Neuronal stem cell (in vitro differentiated cells): ENCODE measurements around the gene FAF1.

Experiments
- DNase-seq: peaks from one replicate; pipeline ENCODE4 v3.0.0-alpha.2; 2013; ENCODE audit warnings: low spot score
- H2AFZ ChIP-seq: one replicate; pipeline ENCODE4 v1.6.1; 2013; ENCODE audit warnings: mild to moderate bottlenecking, low read length, inconsistent platforms
- H2AK5ac ChIP-seq: 2 replicates; pipeline ENCODE4 v1.6.1; 2013; ENCODE audit warnings: low read depth, mild to moderate bottlenecking, inconsistent platforms, low read length, moderate library complexity, mixed read lengths
- H2BK120ac ChIP-seq: 2 replicates; pipeline ENCODE4 v1.6.1; 2013; ENCODE audit warnings: low read depth, mild to moderate bottlenecking, inconsistent platforms, low read length, moderate library complexity, mixed read lengths
- H2BK12ac ChIP-seq: one replicate; pipeline ENCODE4 v1.6.1; 2013; ENCODE audit warnings: low read length, inconsistent platforms
- H2BK15ac ChIP-seq: 2 replicates; pipeline ENCODE4 v1.6.1; 2013; ENCODE audit warnings: mild to moderate bottlenecking, low read length, inconsistent platforms, mixed read lengths
- H2BK5ac ChIP-seq: one replicate; pipeline ENCODE4 v1.6.1; 2013; ENCODE audit warnings: inconsistent platforms, mild to moderate bottlenecking, low read length, moderate library complexity
- H3K14ac ChIP-seq: one replicate; pipeline ENCODE4 v1.6.1; 2013; ENCODE audit warnings: low read length, inconsistent platforms
- H3K18ac ChIP-seq: 2 replicates; pipeline ENCODE4 v1.6.1; 2013; ENCODE audit warnings: low read length, inconsistent platforms
- H3K23ac ChIP-seq: 2 replicates; pipeline ENCODE4 v1.6.1; 2013; ENCODE audit warnings: low read depth, mild to moderate bottlenecking, mixed read lengths, low read length, inconsistent platforms; ENCODE audit not compliant: poor library complexity
- H3K27ac ChIP-seq: replicated peaks from 3 replicates; pipeline ENCODE4 v1.5.1; 2013; ENCODE audit warnings: low read length, inconsistent platforms
- H3K27me3 ChIP-seq, 3 experiments: 2 replicates each; pipeline ENCODE4 v1.6.1; 2013; ENCODE audit warnings: low read length in 3 of 3, mild to moderate bottlenecking in 2 of 3, inconsistent platforms in 1 of 3, low read depth in 1 of 3, mixed read lengths in 1 of 3, moderate library complexity in 1 of 3; ENCODE audit not compliant: control insufficient read depth in 3 of 3, insufficient read depth in 3 of 3
- H3K36me3 ChIP-seq, 2 donors: replicated peaks in 1 of 2; 2 replicates each; pipeline ENCODE4 v1.6.1; 2013; ENCODE audit warnings: low read length in 2 of 2; ENCODE audit not compliant: control insufficient read depth in 2 of 2, insufficient read depth in 2 of 2
- H3K4ac ChIP-seq: 2 replicates; pipeline ENCODE4 v1.6.1; 2013; ENCODE audit warnings: inconsistent platforms, mild to moderate bottlenecking, low read length, moderate library complexity
- H3K4me1 ChIP-seq, 2 donors: 1 replicate in 1 of 2; 2 replicates in 1 of 2; pipeline ENCODE4 v1.6.1; 2013; ENCODE audit warnings: low read length in 2 of 2, low read depth in 1 of 2; ENCODE audit not compliant: control insufficient read depth in 2 of 2, insufficient read depth in 1 of 2
- H3K4me2 ChIP-seq: one replicate; pipeline ENCODE4 v1.6.1; 2013; ENCODE audit warnings: mild to moderate bottlenecking, low read length, inconsistent platforms; ENCODE audit not compliant: insufficient read depth, poor library complexity, severe bottlenecking
- H3K4me3 ChIP-seq, 2 donors: 2 replicates each; pipeline ENCODE4 v1.5.1; 2013; ENCODE audit warnings: low read length in 2 of 2, mild to moderate bottlenecking in 2 of 2, inconsistent platforms in 1 of 2, moderate library complexity in 1 of 2
- H3K79me1 ChIP-seq: one replicate; pipeline ENCODE4 v1.6.1; 2013; ENCODE audit warnings: low read depth, mild to moderate bottlenecking, inconsistent platforms, low read length, moderate library complexity
- H3K9ac ChIP-seq: one replicate; pipeline ENCODE4 v1.6.1; 2013; ENCODE audit warnings: mild to moderate bottlenecking, low read depth, low read length, inconsistent platforms; ENCODE audit not compliant: poor library complexity
- H3K9me3 ChIP-seq, 2 donors: replicated peaks in 1 of 2; 2 replicates each; pipeline versions ENCODE3 to v1.6.1; 2013; ENCODE audit warnings: low read length in 2 of 2, mild to moderate bottlenecking in 2 of 2, inconsistent platforms in 1 of 2, low read depth in 1 of 2, mixed read lengths in 1 of 2, moderate library complexity in 1 of 2; ENCODE audit not compliant: control insufficient read depth in 2 of 2, insufficient read depth in 1 of 2
- H4K8ac ChIP-seq: one replicate; pipeline ENCODE4 v1.6.1; 2013; ENCODE audit warnings: low read depth, mild to moderate bottlenecking, inconsistent platforms, low read length, moderate library complexity
- H4K91ac ChIP-seq: one replicate; pipeline ENCODE4 v1.6.1; 2013; ENCODE audit warnings: low read length, low read depth, mild to moderate bottlenecking, inconsistent platforms; ENCODE audit not compliant: poor library complexity
- WGBS, 2 donors: extraction: QIAGEN DNeasy Blood & Tissue Kit; methylation state at CpG; one replicate each; pipeline ENCODE4 v1.1.7; 2013; ENCODE audit warnings: missing lambda C conversion rate in 2 of 2, mixed read lengths in 1 of 2; ENCODE audit not compliant: insufficient read length in 2 of 2, insufficient replicate concordance in 1 of 2; ENCODE audit errors: extremely low coverage in 2 of 2; 5-methylcytosine and 5-hydroxymethylcytosine counted together

The FAF1 gene

DNA sequence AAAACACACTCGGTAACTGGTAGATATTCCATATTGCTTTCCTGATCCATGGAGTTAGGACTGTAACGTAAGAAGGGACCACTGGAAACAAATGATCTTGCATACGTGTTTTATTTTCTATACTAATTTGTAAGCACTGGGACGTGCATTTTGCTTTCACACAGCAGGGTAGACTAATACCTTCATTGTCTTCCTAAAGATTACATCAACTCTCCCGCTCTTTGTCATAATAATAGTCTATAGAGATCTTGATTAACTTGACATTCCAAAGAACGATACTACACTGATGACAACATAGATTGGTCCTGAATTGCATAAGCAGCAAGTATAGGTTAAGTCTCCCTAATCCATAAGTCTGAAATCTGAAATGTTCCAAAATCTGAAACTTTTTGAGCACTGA, 166.5 kb downstream of the FAF1 start:
- no CpG with 5 or more reads among the region's 6 CpGs for WGBS, 2 donors

DNA sequence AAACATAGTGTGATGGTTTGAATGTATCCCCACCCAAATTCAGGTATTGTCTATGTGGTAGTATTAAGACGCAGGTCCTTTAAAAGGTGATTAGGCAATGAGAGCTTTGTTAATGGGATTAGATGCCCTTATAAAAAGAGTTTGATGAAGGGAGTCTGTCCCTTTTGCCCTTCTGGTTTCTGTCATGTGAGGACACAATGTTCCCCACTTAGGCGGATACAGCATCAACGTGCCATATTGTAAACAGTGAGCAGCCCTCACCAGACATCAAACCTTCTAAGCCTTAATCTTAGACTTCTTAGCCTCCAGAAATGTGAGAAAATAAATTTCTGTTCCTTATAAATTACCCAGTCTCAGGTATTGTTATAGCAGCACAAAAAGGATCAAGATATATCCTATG, 172.8 kb downstream of the FAF1 start:
- Histone ChIP-seq H3K9ac (no peak overlapping the region), H3K23ac (no peak overlapping the region), H2BK120ac (no peak overlapping the region), H2AK5ac (no peak overlapping the region), H3K18ac (no peak overlapping the region), H3K27me3 (no peaks in the 10 kb centered on the region), H3K27ac (no peak overlapping the region), H2BK15ac (no peak overlapping the region), H4K8ac (no peak overlapping the region), H3K14ac (no peak overlapping the region), H3K4ac (no peak overlapping the region), H3K4me1 (no peaks in the 10 kb centered on the region), H2AFZ (no peak overlapping the region), H3K4me2 (no peak overlapping the region), H3K9me3 (no peaks in the 10 kb centered on the region), H2BK12ac (no peak overlapping the region), H3K79me1 (no peaks in the 10 kb centered on the region), H4K91ac (no peak overlapping the region), H3K4me3 (no peak overlapping the region), H3K36me3 (peaks cover 1 to 26% of the 10 kb centered on the region in 2 donors), H2BK5ac (no peak overlapping the region)
- DNase-seq = no peak
- WGBS, 2 donors = no CpG with 5 or more reads among the region's 3 CpGs

More for the DNA sequence above, 166.5 kb downstream of the FAF1 start:
- Histone ChIP-seq H2AK5ac (no peak overlapping the region), H2AFZ (no peak overlapping the region), H3K27me3 (no peaks in the 10 kb centered on the region), H3K9ac (no peak overlapping the region), H3K4me2 (no peak overlapping the region), H3K4ac (no peak overlapping the region), H3K9me3 (no peaks in the 10 kb centered on the region), H2BK120ac (no peak overlapping the region), H4K8ac (no peak overlapping the region), H3K4me1 (peaks cover 0 to 2% of the 10 kb centered on the region in 2 donors), H2BK12ac (no peak overlapping the region), H3K27ac (no peak overlapping the region), H3K4me3 (no peak overlapping the region), H3K36me3 (no peaks in the 10 kb centered on the region), H3K14ac (no peak overlapping the region), H4K91ac (no peak overlapping the region), H3K18ac (no peak overlapping the region), H3K23ac (no peak overlapping the region), H2BK15ac (no peak overlapping the region), H2BK5ac (no peak overlapping the region), H3K79me1 (no peaks in the 10 kb centered on the region)
- no peak for DNase-seq

GRCh38 chr1:50783286-50783685, 176.8 kb downstream of the FAF1 start:
- no peak overlapping the region for H3K4me2 ChIP-seq
- H2BK12ac ChIP-seq = no peak overlapping the region
- no peak for DNase-seq
- H2BK120ac ChIP-seq = no peak overlapping the region
- H3K18ac ChIP-seq = no peak overlapping the region
- H4K8ac ChIP-seq = no peak overlapping the region
- no peak overlapping the region for H3K9ac ChIP-seq
- H3K79me1 ChIP-seq = no peaks in the 10 kb centered on the region
- H3K27ac ChIP-seq = no peak overlapping the region
- no peak overlapping the region for H3K14ac ChIP-seq
- peaks cover 0 to 2% (median 0%) of the 10 kb centered on the region in 3 experiments for H3K27me3 ChIP-seq
- WGBS, 2 donors = no CpG with 5 or more reads among the region's 9 CpGs
- no peak overlapping the region for H3K23ac ChIP-seq
- H3K36me3 ChIP-seq = peaks cover 8 to 40% of the 10 kb centered on the region in 2 donors
- no peaks in the 10 kb centered on the region for H3K4me1 ChIP-seq
- no peak overlapping the region for H2AK5ac ChIP-seq
- H3K9me3 ChIP-seq = peaks cover 0 to 2% of the 10 kb centered on the region in 2 donors
- no peak overlapping the region for H2AFZ ChIP-seq
- no peak overlapping the region for H2BK5ac ChIP-seq
- H4K91ac ChIP-seq = no peak overlapping the region
- no peak overlapping the region for H3K4me3 ChIP-seq
- no peak overlapping the region for H3K4ac ChIP-seq
- H2BK15ac ChIP-seq = no peak overlapping the region

- Histone ChIP-seq H3K4me3 (no peak overlapping the region), H3K23ac (no peak overlapping the region), H3K27ac (no peak overlapping the region), H2AFZ (no peak overlapping the region), H3K9ac (no peak overlapping the region), H2BK120ac (no peak overlapping the region), H3K18ac (no peak overlapping the region), H3K27me3 (peaks cover 0 to 2% (median 0%) of the 10 kb centered on the region in 3 experiments), H3K4me1 (no peaks in the 10 kb centered on the region), H3K14ac (no peak overlapping the region), H3K36me3 (peaks cover 7 to 24% of the 10 kb centered on the region in 2 donors), H3K9me3 (peaks cover 0 to 2% of the 10 kb centered on the region in 2 donors), H3K79me1 (no peaks in the 10 kb centered on the region), H4K8ac (no peak overlapping the region), H3K4me2 (no peak overlapping the region), H2BK15ac (no peak overlapping the region), H2AK5ac (no peak overlapping the region), H3K4ac (no peak overlapping the region), H4K91ac (no peak overlapping the region), H2BK5ac (peak overlapping the region; percentile 21), H2BK12ac (no peak overlapping the region)
- no peak for DNase-seq
- WGBS, 2 donors = no CpG with 5 or more reads among the region's 4 CpGs
Observed at GRCh38 chr1:50780797-50781196, 179.3 kb downstream of the FAF1 start.
